ENCODE measurements around the gene EIF2B2. TPM values are rescaled to one million over a fixed set of nuclear protein-coding genes. Genes with fewer than 3 reads are reported as not detected.

EIF2B2 gene
- total and polyA plus RNA-seq, 9 of the 15 experiments (the other 6 are each of a cell fraction or from before 2014, with no cell fraction given), result 10.6 to 94.1 (median 38.9) TPM

DNA sequence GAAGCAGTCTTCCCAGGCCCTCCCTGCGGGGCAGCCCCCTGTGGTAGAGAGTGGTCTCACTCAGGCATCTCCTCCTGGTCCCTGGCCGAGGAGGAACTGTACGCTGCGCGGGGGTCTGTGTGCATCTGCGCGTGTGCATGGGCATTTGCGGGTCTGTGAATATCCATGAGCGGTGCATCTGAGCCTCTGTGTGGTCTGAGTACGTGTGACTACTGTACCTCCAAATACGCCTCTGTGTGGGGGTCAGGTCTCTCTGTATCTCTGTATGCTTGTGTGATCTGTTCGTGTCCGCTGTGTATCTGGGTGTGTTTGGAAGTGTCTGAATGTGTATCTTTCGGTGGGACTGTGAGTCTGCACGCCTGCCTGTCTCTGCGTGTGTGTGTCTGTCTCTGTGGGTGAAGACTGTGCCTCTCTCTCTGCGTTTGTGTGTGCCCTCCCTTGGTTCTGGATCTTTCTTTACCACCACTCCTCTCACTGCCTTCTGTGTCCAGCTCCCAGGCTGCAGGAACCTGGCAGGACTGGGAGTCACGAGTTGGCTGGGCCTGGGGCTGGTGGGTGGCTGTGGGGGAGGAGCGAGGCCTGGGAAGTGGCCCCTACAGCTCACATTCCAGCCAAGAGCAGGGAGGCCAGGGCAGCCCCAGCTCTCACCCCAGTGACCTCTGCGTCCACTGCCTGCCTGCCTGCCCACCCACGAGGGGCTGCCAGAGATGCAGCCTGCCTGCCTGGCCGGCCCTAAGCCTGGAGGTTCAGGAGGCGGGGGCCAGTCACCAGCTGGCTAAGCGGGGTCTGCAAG lies 46.2 kb upstream of the EIF2B2 start:
- Histone ChIP-seq H3K9me1 (ENCODE audit: control insufficient read depth, insufficient read depth, low read length) (no peaks in the 10 kb centered on the region), H3K9ac (ENCODE audit: insufficient read depth in 1 of 2, low read depth in 2 of 2, low read length in 2 of 2) (peak overlapping the region in 1 of 2 experiments; percentile 87; a peak in 2 of 4 replicates), H3K79me2 (ENCODE audit: control insufficient read depth, insufficient read depth, low read length) (no peaks in the 10 kb centered on the region), H3K4me1 (replicated peaks in 1 of 2; ENCODE audit: control insufficient read depth in 2 of 2, insufficient read depth in 2 of 2, low read length in 2 of 2) (peaks cover 0 to 39% of the 10 kb centered on the region in 2 experiments; a peak in 3 of 5 replicates), H3K9me3 (replicated peaks; ENCODE audit: control insufficient read depth, insufficient read depth, low read depth, low read length) (no peaks in the 10 kb centered on the region), H3K4me2 (ENCODE audit: insufficient read depth, low read length) (no peak overlapping the region), H3K27ac (ENCODE audit: extremely low read depth, low read depth, low read length) (no peak overlapping the region), H2AFZ (ENCODE audit: low read depth, low read length) (0 out of 2 replicates have a peak overlapping the region, but pooled peaks have one; percentile 24), H3K4me3 (no peak overlapping the region), H3K27me3 (ENCODE audit: control insufficient read depth in 2 of 2, insufficient read depth in 2 of 2, low read length in 2 of 2) (no peaks in the 10 kb centered on the region), H4K20me1 (replicated peaks; ENCODE audit: control insufficient read depth, insufficient read depth, low read length) (no peaks in the 10 kb centered on the region), H3K36me3 (ENCODE audit: control insufficient read depth, insufficient read depth, low read length) (no peaks in the 10 kb centered on the region)
- CTCF ChIA-PET (ENCODE audit: low intra/inter-chr PET ratio), result no interaction called here
- in situ Hi-C loops (cut with MboI) (no loop called here), intact Hi-C loops (cut with micrococcal nuclease) (no loop called here)
- FAIRE-seq (no peak), DNase-seq (ENCODE audit: extremely low read depth in 1 of 4, low spot score in 3 of 4) (no peak), ATAC-seq (no peak)
- POLR2A ChIA-PET, result interaction anchor here (1.3 kb wide), 1 partner anchor 8 kb away, joined by 8 read pairs; no protein-coding TSS in a partner anchor
- TF ChIP-seq SMAD3 (CRISPR knock-in tag; conservative IDR thresholded peaks at IDR 0.05) (no peak), SRSF1 (IDR thresholded peaks at IDR 0.05; ENCODE audit: low read depth, low read length) (no peak), ZNF316 (IDR thresholded peaks at IDR 0.05) (no peak), FOXP1 (CRISPR knock-in tag; IDR thresholded peaks at IDR 0.05) (no peak)
- WGBS (ENCODE audit: insufficient coverage, low coverage, missing lambda C conversion rate), result 48% methylated on average over 11 of the region's 24 CpGs
- no TSS peak for BruUV-seq (replicated peaks)

DNA sequence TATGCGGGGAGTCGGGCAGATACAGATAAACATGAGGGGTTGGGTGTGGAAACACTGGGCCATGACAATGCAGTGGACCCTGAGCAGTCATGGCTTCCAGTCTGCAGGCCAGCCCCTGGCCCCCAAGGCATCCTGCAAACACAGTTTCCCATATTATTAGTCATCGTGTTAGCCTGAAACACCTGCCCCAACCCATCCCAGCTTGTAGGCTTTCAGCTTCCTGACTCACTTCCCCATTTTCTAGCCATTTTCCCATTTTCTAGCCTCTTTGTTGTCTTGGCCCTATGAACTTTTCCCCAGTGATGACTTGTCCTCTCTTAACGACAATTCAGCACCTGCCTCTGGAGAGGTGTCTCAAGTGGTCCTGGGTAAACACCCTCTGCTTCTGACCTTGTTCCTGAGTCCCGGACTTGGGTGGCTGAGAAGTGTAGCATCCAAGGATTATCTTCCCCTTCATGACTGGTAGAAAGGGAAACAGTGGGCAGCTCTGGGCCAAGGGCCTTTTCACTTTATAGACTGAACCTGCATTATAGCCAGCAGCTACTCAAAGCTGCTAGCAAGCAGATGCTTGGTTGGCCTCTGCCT lies 43.0 kb upstream of the EIF2B2 start:
- TF ChIP-seq SPI1 (IDR thresholded peaks at IDR 0.05; ENCODE audit: borderline replicate concordance, low read depth, low read length), result peak; percentile 84; the same call in 1 of the 2 replicates
- no peak for TF ChIP-seq SAFB (IDR thresholded peaks at IDR 0.05; ENCODE audit: borderline replicate concordance, low read depth, low read length)
- TF ChIP-seq MTF1 (CRISPR knock-in tag; IDR thresholded peaks at IDR 0.05; ENCODE audit: borderline replicate concordance), result no peak
- no peak for TF ChIP-seq TAF15 (IDR thresholded peaks at IDR 0.05; ENCODE audit: low read depth, low read length)
- no peak overlapping the region for H3K27ac ChIP-seq (ENCODE audit: extremely low read depth, low read depth, low read length)
- ChIA-PET POLR2A (interaction anchor here (0.7 kb wide), 1 partner anchor 13 kb away, joined by 3 read pairs; no protein-coding TSS in a partner anchor), CTCF (ENCODE audit: low intra/inter-chr PET ratio) (no interaction called here)
- no peaks in the 10 kb centered on the region for H3K79me2 ChIP-seq (ENCODE audit: control insufficient read depth, insufficient read depth, low read length)
- H3K4me1 ChIP-seq (replicated peaks in 1 of 2; ENCODE audit: control insufficient read depth in 2 of 2, insufficient read depth in 2 of 2, low read length in 2 of 2), result peaks cover 0 to 30% of the 10 kb centered on the region in 2 experiments; a peak in 2 of 5 replicates
- ATAC-seq, result no peak
- BruUV-seq (replicated peaks), result no TSS peak
- WGBS (ENCODE audit: insufficient coverage, low coverage, missing lambda C conversion rate), result 3% methylated on average over 4 of the region's 5 CpGs
- intact Hi-C loops (cut with micrococcal nuclease) (no loop called here), in situ Hi-C loops (cut with MboI) (no loop called here)
- no peaks in the 10 kb centered on the region for H3K9me1 ChIP-seq (ENCODE audit: control insufficient read depth, insufficient read depth, low read length)
- no peaks in the 10 kb centered on the region for H3K36me3 ChIP-seq (ENCODE audit: control insufficient read depth, insufficient read depth, low read length)
- no peak overlapping the region for H2AFZ ChIP-seq (ENCODE audit: low read depth, low read length)
- no peak for FAIRE-seq
- no peaks in the 10 kb centered on the region for H4K20me1 ChIP-seq (replicated peaks; ENCODE audit: control insufficient read depth, insufficient read depth, low read length)
- no peaks in the 10 kb centered on the region for H3K9me3 ChIP-seq (replicated peaks; ENCODE audit: control insufficient read depth, insufficient read depth, low read depth, low read length)
- DNase-seq (ENCODE audit: extremely low read depth in 1 of 4, low spot score in 3 of 4), result no peak
- H3K27me3 ChIP-seq (ENCODE audit: control insufficient read depth in 2 of 2, insufficient read depth in 2 of 2, low read length in 2 of 2), result no peaks in the 10 kb centered on the region
- no peak overlapping the region for H3K4me3 ChIP-seq
- H3K9ac ChIP-seq (ENCODE audit: insufficient read depth in 1 of 2, low read depth in 2 of 2, low read length in 2 of 2), result no peak overlapping the region
- no peak overlapping the region for H3K4me2 ChIP-seq (ENCODE audit: insufficient read depth, low read length)
